VCaP (cell line): ENCODE results near the gene ERCC5.

ENCODE experiments used
- H3K27ac ChIP-seq: fragments of 450-650 bp; 2 replicates; pipeline ENCODE4 v1.5.1; 2017
- TF ChIP-seq, protein P1 (sequence below): fragments of 450-650 bp; conservative IDR thresholded peaks from 2 replicates; pipeline ENCODE4 v1.5.1; 2017; ENCODE audit warnings: mild to moderate bottlenecking, moderate library complexity

ERCC5 gene

DNA sequence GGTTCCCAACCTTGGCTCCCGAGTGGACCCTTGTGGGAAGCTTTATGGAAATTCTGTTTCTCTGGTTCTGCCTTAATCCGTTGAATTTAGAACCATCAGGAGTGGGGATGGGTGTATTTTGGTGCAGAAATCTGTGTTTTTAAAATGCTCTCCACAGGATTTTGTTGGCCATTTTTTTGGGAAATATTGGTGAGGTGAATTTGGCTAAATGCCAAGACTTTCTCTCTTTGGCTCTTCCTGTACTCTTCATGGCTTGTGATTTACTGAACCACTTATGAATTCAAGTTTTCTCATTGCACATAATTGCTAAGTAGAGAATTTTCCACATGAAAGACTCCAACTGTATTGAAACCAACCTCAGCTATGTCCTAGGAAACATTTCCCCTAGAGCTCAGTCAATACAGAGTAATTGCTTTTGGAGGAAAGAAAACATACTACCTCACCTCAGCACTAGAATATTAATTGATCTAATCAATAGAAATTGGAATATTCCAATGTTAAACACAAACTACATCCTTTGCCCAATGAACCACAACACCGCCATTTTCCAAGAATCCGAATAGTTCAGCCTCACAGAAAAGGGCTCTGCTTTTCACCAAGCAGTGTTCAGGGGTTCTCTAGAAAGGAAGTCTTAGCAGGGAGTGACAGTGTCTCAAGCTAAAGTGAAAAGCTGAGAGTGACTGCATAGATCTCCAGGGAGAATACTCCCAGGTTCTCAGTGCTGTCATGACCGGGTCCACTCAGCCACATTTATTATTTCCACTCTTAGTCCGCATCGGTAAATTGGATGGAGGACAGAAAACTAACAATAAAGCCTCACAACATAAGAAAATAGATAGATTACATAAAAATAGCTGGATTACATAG is 60.3 kb downstream of the ERCC5 start:
- TF ChIP-seq, protein P1, sequence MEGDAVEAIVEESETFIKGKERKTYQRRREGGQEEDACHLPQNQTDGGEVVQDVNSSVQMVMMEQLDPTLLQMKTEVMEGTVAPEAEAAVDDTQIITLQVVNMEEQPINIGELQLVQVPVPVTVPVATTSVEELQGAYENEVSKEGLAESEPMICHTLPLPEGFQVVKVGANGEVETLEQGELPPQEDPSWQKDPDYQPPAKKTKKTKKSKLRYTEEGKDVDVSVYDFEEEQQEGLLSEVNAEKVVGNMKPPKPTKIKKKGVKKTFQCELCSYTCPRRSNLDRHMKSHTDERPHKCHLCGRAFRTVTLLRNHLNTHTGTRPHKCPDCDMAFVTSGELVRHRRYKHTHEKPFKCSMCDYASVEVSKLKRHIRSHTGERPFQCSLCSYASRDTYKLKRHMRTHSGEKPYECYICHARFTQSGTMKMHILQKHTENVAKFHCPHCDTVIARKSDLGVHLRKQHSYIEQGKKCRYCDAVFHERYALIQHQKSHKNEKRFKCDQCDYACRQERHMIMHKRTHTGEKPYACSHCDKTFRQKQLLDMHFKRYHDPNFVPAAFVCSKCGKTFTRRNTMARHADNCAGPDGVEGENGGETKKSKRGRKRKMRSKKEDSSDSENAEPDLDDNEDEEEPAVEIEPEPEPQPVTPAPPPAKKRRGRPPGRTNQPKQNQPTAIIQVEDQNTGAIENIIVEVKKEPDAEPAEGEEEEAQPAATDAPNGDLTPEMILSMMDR, result no peak
- H3K27ac ChIP-seq, result no peak overlapping the region

DNA sequence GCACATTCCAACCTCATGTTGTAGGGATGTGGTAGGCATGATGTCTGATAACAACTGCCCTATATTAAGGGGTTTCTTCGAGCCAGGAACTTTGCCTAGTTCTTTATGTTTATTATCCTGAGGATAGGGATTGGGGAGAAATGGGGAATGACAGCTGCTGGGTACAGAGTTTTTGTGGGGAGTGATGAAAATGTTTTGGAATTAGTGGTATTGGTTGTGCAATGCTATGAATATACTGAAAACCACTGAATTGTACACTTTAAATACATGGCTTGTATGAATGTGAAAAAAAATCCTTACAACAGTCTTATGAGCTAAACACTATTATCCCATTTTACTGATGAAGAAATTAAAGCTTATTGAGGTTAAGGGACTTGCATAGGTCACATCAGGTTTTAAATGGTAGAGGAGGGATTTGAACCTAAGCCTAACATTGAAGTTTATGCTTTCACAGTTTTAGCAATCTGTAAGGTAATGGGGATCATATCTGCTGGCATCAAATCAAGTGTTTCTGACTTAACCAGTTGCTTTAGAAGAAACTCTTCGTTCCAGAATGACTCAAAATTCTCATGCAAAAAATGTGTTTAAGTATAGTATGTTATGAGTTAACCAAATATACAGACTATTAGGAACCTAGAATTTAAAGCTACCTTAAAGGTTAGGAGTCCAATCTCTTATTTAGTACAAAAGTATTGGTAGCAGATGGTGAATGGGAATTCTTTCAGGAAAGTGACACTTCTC is 61.4 kb downstream of the ERCC5 start:
- TF ChIP-seq, protein P1, result no peak
- no peak overlapping the region for H3K27ac ChIP-seq

DNA sequence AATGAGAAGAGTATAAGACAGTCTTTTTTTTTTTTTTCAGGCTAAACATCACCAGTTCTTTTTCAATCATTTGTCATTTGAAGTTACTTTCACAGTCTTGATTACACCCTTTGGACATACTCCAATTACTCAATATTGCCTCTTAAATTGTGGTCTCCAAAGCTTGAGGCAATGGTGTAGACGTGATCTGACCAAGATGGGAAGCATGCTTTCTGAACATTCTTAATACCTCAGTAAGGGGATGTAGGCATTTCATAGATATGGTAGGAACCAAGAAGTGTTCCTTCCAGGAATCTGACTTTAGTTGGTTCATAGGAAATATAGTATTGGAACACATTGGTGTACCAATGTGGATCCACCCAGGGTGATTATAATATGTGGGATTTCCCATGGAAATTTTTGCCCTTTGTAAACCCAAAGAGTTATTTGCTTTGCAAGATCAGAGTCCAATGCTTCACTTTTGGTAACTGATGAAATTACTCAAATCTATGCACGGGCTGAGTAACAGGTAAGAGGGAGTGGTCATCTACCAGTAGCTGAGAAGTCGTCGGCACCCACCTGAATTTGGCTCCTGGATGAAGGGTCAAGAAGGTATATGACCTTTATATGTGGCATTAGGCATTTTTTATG is 62.2 kb downstream of the ERCC5 start:
- no peak overlapping the region for H3K27ac ChIP-seq
- TF ChIP-seq, protein P1, result no peak

DNA sequence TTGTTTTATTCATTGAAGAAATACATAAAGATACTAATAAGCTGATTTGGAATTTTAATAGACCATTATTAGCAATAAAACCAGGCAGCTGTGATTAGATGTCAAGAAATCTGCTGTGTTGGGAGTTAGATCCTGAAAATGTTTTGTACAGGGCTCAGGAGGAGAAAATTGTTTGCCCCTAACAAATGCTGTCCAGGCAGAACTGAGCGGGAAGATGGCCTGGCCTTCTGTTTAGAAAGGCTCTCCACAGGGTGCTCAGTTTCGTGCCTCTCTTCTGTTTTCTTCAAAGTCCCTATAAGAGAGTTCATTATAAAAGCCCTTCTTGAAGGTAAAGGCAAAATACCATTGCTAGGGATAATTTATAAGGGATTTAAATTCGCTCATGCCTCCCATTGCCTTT is 64.1 kb downstream of the ERCC5 start:
- H3K27ac ChIP-seq, result no peak overlapping the region

DNA sequence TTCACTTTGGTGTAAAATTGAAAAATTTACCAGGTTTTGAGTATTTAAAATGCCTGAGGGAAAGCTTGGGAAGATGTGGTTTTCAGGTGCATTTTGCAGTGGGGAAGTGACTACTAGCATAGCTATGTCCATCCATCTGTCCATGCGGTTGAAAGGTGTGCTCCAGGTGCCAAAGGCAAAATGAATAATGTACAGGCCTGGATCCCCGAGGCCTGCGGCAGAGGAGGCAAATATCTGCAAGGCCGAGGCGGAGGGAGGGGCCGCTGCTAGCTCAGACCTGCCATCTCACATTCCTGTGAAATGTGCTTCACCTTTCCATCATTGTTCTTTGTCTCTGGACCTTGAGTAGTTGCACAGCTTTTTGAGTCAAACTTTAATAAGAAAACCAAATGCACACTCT is 65.5 kb downstream of the ERCC5 start:
- no peak overlapping the region for H3K27ac ChIP-seq
- TF ChIP-seq, protein P1, result no peak

More for the DNA sequence above, 64.1 kb downstream of the ERCC5 start:
- TF ChIP-seq, protein P1, result no peak

DNA sequence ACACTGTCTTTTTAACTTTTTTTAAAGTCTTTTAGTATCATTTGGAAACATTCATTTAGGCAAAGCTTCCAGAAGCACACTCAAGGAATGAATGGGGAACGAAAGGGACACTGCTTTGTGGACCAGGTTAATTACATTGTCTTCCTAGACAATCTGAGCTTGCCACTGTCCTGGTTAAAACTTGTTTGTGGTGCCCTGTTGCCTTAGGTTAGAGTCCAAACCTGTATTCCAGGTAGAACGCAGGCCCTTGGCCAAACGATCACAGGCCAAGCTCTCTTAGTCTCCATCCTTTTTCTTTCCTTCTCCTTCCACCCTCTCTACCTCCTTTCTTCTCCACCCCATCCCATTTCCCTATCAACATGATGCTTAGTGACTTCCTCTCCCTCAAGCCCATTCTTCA is 66.8 kb downstream of the ERCC5 start:
- H3K27ac ChIP-seq, result no peak overlapping the region
- TF ChIP-seq, protein P1, result no peak

DNA sequence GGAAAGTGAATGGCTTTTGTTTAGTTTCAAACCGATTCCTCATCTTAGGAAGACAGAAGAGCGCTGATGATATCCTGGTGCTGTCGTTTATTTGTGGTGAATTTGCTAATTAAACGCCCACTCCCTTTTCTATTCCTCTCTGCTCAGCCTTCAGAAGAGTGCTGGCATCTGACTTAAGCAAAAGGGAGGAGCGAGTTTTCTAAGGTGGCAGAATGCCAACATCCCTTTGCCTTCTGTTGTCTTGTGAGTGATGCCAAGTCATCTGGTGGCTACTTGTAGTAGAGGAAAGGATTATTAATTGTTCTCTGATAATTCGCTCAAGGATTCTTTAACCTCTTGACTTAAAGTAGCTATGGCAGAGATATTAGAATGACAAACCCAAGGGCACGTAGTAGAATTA is 68.1 kb downstream of the ERCC5 start:
- TF ChIP-seq, protein P1, result no peak
- no peak overlapping the region for H3K27ac ChIP-seq
